Hematopoietic multipotent progenitor cell treated with erythropoietin and hydrocortisone succinate and interleukin-3 and kit ligand, for 15 days (in vitro differentiated cells): ENCODE results near the gene FOSL1.

Experiments
- DNase-seq: peaks from one replicate; pipeline ENCODE4 v3.0.0-alpha.2; 2015; ENCODE audit warnings: low spot score

FOSL1 gene

DNA sequence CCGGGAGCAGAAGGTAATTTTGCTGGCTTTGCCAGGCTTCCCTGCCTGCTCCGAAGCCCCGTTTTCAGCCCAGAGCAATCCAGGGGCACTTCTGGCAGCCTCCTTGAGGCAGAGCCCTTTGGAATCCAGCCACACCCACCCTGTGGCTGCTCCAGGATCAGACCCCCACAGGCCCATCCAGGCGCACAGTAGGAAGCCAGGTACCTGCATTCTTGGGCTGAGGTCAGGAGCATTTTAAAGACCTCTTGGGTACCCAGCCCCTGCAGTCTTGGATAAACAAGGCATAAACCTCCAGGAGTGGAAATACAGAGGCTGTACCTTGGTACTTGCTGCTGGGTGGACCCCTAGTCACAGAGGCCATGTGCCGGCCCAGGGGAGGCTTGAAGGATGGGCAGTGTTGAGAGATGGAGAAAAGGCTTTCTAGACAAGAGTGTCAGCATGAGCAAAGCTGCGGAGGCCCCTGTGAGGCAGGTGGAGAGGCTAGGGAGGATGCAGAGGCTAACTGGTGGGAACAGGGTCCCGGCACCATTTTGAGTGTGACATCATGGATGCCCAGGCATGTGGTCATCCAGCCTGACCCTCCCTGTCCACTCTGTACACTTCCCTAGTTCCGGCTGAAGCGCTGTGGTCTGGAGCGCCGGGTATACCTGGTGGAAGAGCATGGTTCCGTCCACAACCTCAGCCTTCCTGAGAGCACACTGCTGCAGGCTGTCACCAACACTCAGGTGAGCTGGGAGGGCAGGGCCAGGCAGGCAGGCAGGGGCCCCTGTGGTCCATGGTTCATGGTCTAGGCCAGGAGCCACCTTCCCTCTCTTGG, 36.1 kb downstream of the FOSL1 start:
- no peak for DNase-seq

DNA sequence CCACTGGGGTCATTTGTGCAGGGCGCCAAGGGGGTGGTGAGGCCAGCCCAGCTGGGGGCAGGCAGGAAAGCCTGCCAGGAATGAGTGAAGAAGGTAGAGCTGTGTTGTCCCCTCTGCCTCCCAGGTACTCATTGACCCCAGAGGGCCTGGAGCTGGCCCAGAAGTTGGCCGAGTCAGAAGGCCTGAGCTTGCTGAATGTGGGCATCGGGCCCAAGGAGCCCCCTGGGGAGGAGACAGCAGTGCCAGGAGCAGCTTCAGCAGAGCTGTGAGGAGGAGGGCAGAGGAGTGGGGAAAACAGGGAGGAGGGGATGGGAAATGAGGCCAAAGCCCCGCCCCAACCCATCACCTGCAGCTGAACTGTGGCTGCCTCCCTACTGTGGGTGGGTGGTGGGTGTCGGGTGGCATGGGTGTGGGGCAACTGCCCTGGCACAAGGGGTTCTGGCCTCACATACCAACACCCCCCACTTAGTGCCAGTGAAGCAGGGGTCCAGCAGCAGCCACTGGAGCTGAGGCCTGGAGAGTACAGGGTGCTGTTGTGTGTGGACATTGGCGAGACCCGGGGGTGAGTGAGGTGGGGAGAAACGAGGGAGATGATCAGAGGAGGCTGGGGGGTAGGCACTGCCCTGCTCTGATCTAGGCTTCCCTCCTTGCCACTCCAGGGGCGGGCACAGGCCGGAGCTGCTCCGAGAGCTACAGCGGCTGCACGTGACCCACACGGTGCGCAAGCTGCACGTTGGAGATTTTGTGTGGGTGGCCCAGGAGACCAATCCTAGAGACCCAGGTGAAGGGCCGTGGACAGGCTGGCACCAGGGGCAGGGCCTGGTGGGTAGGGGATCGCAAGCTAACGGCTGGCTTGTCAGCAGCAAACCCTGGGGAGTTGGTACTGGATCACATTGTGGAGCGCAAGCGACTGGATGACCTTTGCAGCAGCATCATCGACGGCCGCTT, 37.0 kb downstream of the FOSL1 start:
- DNase-seq: no peak

DNA sequence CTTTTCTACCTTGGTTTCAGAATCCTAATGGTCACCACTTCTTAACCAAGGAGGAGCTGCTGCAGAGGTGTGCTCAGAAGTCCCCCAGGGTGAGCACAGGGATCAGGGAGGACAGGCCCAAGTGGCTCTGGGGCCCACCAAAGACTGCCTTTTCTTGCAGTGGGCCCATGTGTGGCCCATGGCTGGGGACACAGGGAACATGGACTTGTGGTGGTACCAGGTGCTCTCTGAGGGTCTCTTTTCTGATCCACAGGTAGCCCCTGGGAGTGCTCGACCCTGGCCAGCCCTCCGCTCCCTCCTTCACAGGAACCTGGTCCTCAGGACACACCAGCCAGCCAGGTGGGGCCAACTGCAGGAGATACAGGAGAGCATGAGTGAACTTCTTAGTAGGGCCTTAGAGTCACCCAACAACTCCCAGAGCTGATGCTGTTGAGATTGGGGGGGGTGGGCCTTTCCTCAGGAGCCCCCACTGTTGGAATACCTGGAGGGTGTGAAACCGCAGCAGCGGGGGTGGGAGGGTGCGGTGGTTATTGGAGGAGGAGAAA, 37.9 kb downstream of the FOSL1 start:
- no peak for DNase-seq

- DNase-seq: no peak
Observed at GRCh38 chr11:65861533-65862183, 38.5 kb downstream of the FOSL1 start.

DNA sequence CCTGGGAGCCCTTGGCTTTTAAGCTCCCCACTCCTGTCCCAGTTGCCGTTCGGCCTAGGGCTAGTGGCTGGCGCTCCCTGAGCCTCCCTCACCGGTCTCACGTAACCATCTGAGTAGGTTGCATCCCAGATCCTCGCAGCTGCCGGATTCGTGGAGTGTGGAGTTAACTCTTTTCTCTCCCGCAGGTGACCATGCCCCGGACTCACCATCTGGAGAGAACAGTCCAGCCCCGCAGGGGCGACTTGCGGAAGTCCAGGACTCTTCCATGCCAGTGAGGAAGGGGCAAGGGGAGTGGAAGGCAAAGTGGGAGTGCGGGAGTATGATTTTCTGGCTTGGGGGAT, 39.1 kb downstream of the FOSL1 start:
- DNase-seq: no peak

DNA sequence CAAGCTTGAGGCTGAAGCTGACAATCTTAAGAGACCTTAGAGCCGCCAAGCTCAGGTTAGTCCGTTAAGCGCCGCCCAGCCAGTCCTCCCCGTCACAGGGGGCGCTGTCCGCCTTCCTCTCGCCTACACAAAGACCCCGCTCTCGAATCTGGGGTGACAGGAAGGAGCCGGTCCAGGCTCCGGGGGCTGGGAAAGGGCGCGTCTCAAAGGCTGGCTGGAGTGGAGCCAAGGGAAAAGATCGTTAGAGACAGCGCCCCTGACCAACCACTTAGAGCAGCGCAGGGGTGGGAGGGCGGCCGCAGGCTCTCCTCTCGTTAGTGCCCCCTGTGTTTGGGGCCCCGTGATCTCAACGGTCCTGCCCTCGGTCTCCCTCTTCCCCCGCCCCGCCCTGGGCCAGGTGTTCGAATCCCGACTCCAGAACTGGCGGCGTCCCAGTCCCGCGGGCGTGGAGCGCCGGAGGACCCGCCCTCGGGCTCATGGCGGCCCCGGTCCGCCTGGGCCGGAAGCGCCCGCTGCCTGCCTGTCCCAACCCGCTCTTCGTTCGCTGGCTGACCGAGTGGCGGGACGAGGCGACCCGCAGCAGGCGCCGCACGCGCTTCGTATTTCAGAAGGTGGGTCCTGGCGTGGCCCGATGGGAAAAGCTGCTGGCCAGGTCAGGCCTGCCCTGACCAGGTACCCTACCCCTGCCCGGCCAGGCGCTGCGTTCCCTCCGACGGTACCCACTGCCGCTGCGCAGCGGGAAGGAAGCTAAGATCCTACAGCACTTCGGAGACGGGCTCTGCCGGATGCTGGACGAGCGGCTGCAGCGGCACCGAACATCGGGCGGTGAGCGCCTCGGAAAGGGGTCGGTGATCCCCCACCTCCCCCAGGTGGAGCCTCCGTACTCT, 39.7 kb downstream of the FOSL1 start, which contains the start of gene MUS81:
TSS of gene MUS81 (plus strand) at position 156 of the 887 bp plus-strand sequence. CDS start at position 477, 321 bp downstream.
- peak; percentile 97 for DNase-seq

DNA sequence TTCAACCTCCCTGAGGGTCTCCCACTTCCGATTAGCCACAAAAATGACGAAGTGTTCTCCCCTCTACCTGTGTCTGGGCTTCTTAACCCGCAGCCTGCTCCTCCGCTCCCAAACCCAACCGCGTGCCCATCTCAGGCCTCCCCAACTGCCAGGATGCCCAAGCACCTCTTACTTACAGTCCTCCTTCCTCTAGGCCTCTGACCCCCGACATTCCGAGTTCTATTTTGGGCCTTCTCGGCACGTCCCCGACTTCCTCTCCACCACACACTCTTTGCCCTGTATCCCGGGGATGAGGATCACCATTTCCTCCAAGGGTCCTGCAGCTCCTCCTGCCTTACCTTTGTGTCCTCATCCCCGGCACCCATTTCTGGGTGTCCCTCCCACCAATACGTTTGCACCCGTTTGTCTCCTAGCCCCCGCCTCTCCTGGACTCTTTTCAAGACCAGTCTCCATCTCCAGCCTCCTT, 40.3 kb downstream of the FOSL1 start:
- no peak for DNase-seq

- DNase-seq: peak; percentile 95
Observed at GRCh38 chr11:65859095-65859811, 40.9 kb downstream of the FOSL1 start.

DNA sequence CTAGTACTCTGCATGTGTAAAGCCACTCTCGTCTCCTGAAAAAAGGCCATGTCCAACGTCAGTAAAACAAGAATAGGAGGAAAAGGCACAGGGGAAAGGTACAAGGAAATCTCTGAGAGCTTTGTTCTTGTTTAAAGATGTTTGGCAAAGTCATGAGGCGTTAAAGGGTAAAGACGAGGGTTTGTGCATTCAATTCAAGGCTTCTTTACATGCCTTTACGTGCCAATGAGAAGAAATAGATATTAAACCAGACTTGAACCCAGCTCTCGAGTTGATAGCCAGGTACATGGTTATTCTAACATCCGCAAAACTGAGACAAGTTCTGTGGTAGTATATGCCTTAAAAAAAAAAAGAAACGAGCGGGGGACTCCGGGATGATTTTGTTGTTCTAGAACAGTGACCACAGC, 41.5 kb downstream of the FOSL1 start:
- peak; percentile 42 for DNase-seq

- peak; percentile 95 for DNase-seq
Observed at GRCh38 chr11:65857853-65858680, 42.1 kb downstream of the FOSL1 start, which contains the start of gene CFL1. Gene CFL1 (minus strand): TSS chr11:65858180. CDS start chr11:65858099, 81 bp downstream.

- peak; percentile 58 for DNase-seq
Observed at GRCh38 chr11:65857500-65857852, 42.7 kb downstream of the FOSL1 start.

GRCh38 chr11:65856689-65857499, 43.3 kb downstream of the FOSL1 start:
- peak; percentile 63 for DNase-seq

DNA sequence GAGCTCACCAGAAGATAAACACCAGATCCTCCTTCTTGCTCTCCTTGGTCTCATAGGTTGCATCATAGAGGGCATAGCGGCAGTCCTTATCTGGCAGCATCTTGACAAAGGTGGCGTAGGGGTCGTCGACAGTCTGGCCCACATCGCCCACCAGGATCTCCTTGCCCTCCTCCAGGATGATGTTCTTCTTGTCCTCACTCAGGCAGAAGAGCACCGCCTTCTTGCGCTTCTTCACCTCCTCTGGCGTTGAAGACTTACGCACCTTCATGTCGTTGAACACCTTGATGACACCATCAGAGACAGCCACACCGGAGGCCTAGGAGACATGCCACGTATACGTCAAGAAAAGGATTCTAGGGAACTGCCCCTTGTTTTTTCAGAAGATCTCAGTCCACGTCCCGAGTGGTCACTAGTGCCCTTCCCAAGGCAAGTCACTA, 44.2 kb downstream of the FOSL1 start:
- no peak for DNase-seq

DNA sequence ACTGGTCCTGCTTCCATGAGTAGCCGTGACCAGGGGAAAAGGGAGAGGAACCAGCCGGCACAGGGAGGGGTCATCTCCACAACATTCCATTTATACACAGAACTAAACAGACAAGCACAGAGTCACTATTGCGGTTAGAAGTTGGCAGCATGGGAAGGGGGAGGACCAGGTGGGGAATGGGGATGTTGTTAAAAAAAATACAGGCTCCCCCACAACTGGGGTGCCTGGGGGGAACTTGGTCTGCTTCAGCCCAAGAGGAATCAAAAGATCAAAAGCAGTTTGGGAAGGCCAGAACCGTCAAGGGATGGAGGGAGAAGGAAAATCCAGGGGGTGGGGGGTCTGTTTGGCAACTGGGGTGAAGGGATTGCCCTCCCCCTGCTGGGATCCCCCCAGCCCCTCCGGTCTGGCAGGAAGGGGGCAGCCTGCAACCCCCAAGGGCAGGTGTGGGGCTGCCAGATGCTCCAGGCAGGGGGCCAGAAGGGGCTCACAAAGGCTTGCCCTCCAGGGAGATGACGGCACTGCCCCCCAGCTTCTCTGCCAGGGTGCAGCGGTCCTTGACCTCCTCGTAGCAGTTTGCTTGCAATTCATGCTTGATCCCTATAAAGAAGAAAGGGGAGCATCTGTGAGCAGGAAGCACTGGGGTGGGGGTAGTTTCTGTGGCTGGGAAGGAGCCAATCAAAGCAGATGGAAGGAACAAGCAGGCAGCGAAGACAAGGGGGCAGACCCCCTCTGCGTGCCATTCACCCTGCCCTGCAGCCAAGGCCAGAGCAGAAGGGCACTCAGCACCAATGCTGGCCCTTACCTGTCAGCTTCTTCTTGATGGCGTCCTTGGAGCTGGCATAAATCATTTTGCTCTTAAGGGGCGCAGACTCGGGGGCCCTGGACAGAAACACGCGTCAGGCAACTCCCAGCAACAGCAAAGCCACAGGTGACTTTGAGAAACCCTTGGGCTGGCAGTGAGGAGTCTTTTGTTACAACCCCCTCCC, 45.0 kb downstream of the FOSL1 start:
- DNase-seq: no peak

DNA sequence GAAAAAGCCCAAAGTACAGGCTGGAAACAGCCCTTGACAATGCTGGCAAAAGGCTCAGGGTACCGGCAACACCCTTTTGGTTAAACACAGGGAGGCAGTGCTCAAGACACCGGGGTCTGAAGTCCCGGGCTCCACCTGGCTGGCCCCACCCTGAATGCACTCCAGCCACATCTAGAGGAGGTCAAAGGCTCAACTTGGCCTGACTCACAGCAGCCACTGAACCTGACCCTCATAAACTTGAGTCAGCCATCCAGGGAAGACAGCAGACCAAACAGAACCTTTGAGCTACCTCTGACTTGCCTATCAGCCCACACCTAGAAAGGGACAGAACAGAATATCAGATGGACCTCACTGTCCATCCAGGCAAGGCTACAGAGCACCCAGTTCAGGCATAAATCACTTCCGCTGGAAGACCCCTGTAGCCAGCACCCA, 46.0 kb downstream of the FOSL1 start:
- DNase-seq: no peak

DNA sequence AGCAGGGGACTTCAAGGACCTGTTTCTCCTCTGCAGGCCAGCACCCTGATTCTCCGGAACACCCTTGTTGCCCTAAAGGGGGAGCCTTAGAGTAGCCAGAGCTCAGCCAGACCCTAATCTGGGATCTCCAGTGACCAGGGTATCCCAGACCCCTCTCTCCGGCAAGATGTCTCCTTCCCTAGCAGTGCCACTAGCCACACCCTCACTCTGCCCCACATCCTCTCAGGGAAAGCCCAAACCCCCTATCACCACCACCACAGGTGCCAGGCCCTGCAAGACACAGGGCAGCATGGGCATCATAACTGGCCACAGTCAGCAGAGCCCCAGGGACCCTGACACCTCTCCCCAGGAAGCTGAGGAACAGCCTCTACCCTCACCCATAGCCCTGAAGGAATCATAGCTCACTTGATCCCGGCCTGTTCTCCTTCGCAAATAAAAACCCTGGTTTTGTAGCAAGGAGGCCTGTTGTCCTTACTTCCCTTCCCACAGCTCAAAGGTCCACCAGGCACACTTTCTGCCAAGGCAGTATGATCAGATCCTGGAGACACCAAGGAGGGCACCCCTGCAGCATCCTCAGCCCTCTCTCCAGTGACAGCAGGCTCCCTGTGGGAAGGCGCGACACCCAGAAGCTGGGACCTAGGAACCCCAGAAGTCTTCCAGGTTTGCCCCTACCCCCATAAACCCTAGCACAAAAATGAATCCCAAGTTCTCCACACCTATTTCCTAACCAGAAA, 46.8 kb downstream of the FOSL1 start:
- no peak for DNase-seq
